HEK293T (cell line): ENCODE data around the gene PAIP2.

Source experiments
- ARNT ChIP-seq: fragments of 450-650 bp; IDR thresholded peaks from 2 replicates; pipeline ENCODE4 v1.6.1; 2017; ENCODE audit warnings: mild to moderate bottlenecking
- FOXA1 ChIP-seq: fragments of 450-650 bp; IDR thresholded peaks from 2 replicates; pipeline ENCODE4 v1.6.1; 2016; ENCODE audit warnings: mild to moderate bottlenecking
- FOXK2 ChIP-seq: fragments of 450-650 bp; IDR thresholded peaks from 2 replicates; pipeline ENCODE4 v1.6.1; 2016; ENCODE audit warnings: mild to moderate bottlenecking
- FOXM1 ChIP-seq: fragments of 450-650 bp; IDR thresholded peaks from 2 replicates; pipeline ENCODE4 v1.6.1; 2017; ENCODE audit warnings: mild to moderate bottlenecking, borderline replicate concordance
- HDGF ChIP-seq: fragments of 450-650 bp; IDR thresholded peaks from 2 replicates; pipeline ENCODE4 v1.6.1; 2017; ENCODE audit warnings: antibody characterized with exemption, borderline replicate concordance
- L3MBTL2 ChIP-seq: fragments of 450-650 bp; conservative IDR thresholded peaks from 2 replicates; pipeline ENCODE4 v1.6.1; 2016; ENCODE audit warnings: mild to moderate bottlenecking
- NFRKB ChIP-seq: fragments of 450-650 bp; IDR thresholded peaks from 2 replicates; pipeline ENCODE4 v1.6.1; 2016; ENCODE audit warnings: mild to moderate bottlenecking, moderate library complexity
- PKNOX1 ChIP-seq: fragments of 450-650 bp; IDR thresholded peaks from 2 replicates; pipeline ENCODE4 v1.6.1; 2016
- SP1 ChIP-seq: fragments of 450-650 bp; IDR thresholded peaks from 2 replicates; pipeline ENCODE4 v1.6.1; 2017
- SUZ12 ChIP-seq: fragments of 450-650 bp; IDR thresholded peaks from 2 replicates; pipeline ENCODE4 v1.6.1; 2016; ENCODE audit warnings: mild to moderate bottlenecking
- TARDBP ChIP-seq: fragments of 450-650 bp; IDR thresholded peaks from 2 replicates; pipeline ENCODE4 v1.6.1; 2016
- ZNF384 ChIP-seq: fragments of 450-650 bp; IDR thresholded peaks from 2 replicates; pipeline ENCODE4 v1.6.1; 2016

GRCh38 chr5:139358064-139358463 is 16.4 kb downstream of the PAIP2 start:
- no peak for TF ChIP-seq SP1
- no peak for TF ChIP-seq PKNOX1
- TF ChIP-seq FOXA1: no peak
- no peak for TF ChIP-seq FOXM1
- TF ChIP-seq ZNF384: no peak
- no peak for TF ChIP-seq HDGF
- TF ChIP-seq TARDBP: no peak
- no peak for TF ChIP-seq ARNT
- no peak for TF ChIP-seq L3MBTL2
- no peak for TF ChIP-seq FOXK2
- no peak for TF ChIP-seq SUZ12
- TF ChIP-seq NFRKB: no peak
